CD4-positive, alpha-beta T cell treated with Interferon alpha-2 for 1 hour (primary cell): ENCODE data around the gene ADSL.

Experiments used
- DNase-seq, 2 donors: peaks; one replicate each; pipeline ENCODE4 v3.0.0-alpha.2; 2020 to 2022

Gene ADSL

DNA sequence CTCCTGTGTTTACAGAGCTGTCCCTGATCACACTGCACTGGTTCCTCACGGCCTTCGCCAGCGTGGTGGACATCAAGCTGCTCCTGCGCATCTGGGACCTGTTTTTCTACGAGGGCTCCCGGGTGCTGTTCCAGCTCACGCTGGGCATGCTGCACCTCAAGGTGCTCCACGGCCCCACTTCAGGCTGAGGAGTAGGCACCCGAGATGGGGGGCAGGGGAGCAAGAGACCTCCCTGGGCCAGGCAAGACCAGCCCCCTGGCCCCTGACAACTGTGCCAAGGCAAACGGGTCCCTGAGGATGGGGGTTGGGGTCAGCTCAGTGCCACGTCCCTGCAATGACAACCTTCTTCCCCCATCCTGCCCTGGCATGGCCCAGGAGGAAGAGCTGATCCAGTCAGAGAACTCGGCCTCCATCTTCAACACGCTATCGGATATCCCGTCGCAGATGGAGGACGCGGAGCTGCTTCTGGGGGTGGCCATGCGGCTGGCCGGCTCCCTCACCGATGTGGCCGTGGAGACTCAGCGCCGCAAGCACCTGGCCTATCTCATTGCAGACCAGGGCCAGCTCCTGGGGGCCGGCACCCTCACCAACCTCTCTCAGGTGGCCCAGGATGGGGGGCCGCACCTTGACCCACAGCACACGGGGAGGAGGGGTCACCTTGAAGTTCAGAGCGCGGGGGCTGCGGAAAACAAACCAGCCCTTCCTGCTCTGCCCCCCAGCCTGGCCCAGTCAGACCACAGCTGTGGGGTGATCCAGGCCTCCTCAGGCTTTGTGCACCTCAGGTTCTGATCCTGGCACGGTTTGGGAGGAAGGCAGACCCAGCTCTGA is 60.0 kb downstream of the ADSL start:
- DNase-seq: no peak

DNA sequence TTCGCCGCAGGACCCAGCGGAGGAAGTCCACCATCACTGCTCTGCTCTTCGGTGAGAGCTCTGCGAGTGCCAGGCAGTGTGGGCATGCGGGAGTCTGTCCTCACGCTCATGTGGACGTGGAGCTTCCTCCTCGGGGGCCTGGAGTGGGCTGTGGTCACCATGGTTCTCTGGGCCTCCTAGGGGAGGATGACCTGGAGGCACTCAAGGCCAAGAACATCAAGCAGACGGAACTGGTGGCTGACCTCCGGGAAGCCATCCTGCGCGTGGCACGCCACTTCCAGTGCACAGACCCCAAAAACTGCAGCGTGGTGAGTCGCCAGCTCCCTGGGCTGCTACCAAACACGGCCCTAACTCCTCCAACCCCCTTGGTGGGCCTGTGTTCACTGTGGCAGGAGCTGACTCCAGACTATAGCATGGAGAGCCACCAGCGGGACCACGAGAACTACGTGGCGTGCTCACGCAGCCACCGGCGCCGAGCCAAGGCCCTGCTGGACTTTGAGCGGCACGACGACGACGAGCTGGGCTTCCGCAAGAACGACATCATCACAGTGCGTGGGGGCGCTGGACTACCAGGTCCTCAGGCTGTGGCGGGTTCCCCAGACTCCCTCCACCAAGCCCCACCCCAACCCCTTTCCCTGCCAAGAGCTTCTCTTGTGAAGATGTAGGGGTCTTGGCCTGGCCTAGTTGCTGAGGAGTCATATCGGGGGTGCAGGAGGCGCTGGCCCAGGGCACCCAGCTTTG is 60.9 kb downstream of the ADSL start:
- no peak for DNase-seq

DNA sequence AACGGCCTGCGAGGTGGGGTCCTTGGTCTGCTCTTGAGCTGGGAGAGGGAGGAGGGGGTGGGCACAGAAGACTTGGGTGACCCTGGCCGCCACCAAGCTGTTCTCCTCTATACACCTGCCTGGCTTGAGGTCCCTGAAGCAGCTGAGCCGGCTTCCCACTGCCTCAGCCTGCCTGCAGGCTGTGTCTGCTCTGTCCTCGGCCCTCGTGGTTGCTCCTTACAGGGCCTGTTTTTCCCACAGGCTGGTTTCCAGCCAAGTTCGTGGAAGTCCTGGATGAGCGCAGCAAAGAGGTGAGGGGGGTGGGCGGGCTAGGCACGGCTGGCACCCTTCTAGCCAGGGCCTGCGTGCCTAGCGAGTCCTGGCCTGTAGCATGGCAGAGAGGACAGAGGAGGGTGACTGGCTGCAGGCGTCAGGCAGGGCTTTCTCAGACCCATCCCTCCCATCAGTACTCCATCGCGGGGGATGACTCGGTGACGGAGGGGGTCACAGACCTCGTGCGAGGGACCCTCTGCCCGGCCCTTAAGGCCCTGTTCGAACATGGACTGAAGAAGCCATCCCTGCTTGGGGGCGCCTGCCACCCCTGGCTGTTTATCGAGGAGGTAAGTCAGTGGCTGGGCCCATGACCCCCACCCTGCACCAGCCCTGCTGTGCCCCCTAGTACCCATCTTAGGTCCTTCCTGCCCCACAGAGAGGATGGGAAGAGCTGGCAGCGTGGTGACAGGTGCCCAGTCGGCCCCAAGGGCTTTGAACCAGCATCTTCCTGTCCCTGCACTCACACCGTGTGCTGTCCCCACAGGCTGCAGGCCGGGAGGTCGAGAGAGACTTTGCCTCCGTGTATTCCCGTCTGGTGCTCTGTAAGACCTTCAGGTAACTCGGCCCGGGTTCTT is 61.8 kb downstream of the ADSL start:
- DNase-seq: no peak

DNA sequence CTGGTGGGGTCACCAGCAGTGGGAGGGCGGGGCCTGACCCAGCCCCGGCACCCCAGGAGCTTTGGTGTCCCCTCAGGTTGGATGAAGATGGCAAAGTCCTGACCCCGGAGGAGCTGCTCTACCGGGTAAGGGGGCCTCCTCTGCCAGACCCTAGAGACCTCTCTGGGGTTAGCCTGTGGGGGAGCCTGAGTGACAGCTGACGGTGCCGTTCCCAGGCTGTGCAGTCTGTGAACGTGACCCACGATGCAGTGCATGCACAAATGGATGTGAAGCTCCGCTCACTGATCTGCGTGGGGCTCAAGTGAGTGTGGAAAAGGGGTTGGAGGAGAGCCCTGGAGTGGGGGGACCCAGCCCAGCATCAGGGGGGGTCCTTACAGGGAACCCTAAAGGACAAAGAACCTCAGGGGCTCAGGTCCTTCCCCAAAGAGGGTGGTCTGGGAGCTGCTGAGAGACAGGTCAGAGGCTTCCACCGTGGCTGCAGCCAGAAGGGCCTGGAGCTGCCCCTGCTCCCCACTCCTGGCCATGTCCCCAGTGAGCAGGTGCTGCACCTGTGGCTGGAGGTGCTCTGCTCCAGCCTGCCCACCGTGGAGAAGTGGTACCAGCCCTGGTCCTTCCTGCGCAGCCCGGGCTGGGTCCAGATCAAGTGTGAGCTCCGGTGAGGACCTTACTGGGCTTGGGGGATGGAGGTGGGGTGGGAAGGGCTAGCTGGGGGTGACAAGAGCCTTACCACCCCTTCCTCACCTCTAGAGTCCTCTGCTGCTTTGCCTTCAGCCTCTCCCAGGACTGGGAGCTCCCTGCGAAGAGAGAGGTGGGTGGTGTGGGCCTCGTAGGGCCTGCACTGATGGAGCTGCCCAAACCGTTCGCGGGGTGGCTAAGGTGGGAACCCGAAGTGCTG is 62.7 kb downstream of the ADSL start:
- DNase-seq: no peak

DNA sequence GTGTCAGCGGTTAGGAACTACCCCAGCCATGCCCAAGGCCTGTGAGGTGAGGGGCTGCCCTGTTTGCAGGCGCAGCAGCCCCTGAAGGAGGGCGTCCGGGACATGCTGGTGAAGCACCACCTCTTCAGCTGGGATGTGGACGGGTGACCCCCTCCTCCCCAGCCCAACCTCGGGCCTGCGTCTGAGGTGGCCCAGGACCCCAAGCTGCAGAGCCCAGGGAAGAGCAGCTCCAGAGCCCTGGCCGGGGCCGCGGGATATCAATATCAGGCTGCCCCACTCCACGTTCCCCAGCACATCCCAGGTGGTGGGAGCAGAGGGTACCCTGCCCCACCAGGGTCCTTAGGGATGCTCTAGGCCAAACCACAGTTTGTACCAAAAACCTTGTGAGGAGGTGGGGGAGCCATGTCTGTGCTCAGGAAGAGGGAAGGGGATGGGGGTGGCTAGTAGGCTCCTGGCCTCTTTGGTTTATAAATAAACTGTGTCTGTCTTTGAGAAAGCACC is 63.4 kb downstream of the ADSL start:
- DNase-seq: no peak

DNA sequence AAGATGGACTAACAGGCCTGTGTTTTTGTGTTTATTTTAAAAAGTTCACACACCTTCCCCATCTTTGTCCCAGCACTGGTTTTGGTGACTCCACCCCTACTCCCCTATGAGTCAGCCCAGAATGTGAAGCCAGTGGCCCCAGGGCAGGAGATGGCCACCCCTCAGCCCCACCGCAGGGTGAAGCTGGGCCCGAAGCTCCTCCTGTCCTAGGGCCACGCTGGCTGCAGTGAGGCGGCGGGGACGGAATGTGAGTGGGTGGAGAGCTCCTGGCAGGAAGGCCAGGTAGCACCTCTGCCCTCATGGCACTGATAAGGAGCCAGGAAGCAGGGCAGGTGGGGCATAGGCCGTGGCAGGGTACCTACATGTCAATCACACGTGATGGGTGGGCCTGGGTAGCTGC is 64.0 kb downstream of the ADSL start:
- no peak for DNase-seq

DNA sequence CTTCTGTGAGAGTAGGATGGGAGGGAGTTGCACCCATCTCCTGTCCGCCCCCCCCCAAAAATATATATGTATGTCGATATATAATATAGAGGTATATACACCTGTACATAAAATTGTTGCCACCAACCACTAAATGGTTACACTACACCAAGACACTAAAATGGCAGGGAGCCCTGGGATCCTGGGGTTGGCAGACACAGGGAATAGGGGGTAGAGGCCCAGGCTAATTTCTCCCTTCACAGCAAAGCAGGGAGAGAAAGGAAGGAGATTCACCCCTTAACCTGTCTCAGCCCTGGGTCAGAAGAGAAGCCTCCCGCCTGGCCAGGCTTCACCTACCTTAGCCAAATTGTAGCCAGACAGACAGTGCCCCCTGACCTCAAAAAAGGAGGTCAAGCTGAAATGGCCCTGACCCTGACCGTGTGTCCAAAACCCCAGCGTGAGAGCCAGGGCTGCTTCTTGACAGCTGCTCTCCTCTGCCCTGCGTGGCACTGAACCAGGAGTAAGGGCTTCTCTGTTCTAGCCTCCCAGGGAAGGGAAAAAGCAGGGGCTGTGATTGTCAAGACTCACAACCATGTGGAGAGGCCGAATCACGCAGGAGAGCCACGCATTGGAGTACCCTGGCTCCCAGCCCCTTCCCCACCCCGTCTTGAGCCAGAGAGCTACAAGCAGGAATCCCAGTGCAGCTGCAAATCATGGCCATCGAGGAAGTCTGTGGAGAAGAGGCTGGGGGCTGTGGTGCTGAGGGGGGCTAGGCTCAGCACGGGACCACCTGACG is 64.6 kb downstream of the ADSL start:
- no peak for DNase-seq

DNA sequence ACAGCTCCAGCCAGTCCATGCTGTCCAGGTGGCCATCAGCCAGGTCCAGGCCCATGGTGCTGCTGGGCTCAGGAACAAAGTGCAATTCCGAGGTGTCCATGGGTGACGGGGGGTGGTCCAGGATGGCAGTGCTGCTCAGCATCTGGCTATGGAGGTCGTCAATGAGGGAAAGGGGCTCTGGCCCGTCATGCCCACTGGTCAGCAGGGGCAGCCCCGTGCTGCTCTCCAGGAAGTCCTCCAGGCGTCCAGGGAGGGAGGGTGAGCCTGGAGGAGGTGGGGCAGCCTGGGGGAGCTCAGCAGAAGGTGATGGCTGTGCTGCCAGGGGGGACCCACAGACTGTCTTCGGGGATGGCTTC is 65.2 kb downstream of the ADSL start:
- DNase-seq: no peak

DNA sequence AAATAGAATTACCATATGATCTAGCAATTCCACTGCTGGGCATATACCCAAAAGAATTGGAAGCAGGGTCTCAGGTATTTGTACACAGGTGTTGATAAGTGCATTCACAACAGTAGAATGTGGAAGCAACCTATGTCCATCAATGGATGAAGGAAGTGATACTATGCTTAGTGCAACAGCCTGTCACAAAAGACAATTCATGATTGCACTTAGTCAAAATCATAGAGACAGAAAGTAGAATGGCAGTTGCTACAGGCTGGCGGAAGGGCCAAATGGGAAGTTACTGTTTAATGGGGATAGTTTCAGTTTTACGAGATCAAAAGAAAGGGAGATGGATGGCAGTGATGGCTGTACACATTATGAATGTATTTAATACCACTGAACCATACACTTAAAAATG is 66.1 kb downstream of the ADSL start:
- DNase-seq: no peak

DNA sequence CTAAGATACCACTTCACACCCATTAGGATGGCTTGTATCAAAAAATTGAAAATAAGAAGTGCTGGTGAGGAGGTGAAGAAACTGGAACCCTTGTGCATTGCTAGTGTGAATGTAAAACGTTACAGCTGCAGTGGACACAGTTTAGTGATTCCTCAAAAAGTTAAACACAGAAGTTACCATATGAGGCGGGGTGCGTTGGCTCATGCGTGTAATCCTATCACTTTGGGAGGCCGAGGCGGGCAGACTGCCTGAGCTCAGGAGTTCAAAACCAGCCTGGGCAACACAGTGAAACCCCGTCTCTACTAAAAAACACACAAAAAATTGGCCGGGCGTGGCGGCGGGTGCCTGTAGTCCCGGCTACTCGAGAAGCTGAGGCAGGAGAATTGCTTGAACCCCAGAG is 67.6 kb downstream of the ADSL start:
- DNase-seq: no peak

DNA sequence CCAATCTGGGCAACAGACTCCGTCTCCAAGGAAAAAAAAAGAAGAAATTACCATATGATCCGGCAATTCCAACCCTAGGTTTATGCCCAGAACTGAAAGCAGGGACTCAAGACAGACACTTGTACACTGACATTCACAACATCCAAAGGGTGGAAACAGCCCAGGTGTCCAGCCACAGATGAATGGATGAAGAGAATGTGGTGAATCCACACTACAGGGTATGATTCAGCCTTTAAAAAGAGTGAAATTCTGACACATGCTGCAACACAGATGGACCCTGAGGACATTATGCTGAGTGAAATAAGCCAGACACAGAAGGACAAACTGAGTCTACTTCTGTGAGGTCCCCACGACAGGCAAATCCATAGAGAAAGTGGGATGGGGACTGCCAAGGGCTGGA is 68.0 kb downstream of the ADSL start:
- DNase-seq: no peak

DNA sequence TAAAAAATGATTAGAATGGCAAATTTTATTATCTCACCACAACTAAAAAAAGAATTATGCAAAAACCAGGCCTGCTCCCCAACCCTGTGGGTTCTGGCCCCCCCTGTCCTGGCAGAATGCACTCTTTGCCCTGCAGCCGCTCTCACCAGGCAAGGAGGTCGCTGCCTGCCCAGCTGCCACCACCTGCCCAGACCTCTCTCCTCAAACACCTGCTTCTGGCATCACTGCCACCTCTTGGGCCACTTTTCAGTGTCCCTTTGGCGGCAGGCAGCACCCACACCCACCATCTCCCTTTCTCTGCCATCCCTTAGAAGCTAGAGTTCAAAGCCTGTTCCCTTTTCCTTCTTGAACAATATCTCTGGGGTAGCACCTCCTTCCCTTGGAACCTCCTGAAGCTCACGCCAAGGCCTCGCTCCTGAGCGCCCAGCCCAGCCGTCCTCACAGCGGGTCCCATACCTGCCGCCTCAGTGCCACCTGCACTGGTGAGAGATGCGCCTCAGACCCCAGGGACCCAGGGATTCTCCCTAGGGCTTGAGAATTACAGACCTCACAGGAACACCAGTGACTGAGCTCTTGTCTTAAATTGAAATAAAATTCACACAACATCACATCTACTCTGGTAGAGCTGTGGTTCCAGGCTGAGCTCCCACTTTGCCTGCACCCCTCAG is 68.7 kb downstream of the ADSL start:
- DNase-seq: no peak

DNA sequence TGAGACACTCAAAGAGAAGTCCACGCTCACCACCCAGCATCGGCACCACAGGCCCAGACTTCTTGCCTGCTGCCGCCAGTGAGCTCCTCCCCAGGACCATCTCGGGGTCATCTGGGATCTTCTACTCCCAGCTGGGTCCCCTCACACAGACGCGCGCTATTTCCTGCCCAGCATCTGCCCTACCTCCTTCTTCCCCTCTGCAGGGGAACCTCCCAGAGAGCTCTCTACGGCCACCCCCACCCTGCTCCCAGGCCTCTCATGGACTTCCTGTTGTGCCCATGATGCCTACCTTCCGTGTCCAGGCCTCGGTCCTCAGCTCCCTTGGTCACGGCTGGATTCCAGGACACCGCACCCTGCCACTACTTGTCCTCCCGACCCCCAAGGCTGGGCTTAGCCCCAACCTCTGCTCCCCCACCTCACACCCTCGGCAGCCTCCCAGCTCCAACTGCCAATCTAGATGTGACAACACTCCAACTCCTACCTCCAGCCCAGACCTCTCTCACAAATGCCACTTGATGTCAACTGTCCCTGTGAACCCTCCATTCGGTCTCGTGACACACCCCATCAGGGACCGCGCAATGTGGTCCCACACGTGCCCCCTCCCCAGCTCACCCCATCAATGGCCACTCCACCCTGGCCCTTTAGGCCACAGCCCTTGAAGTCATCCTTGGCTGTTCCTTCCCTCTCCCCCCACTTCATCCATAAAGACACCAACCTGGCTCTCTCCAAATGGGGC is 69.4 kb downstream of the ADSL start:
- DNase-seq: peak in 1 of 2 donors; percentile 18

DNA sequence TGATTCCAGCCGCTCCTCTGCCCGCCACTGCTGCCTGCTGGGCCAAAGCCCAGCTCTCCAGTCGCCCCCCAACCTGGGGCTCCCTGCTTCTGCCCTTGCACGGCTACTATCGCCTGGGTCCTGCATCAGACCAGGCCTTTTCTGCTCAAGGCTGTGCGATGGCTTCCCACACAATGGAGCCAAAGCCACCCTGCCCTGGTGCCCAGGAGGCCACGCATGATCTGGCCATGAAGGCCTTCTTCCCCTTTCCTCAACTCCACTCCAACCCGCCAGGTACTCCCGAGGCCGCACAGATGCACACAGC is 69.9 kb downstream of the ADSL start:
- DNase-seq: no peak

DNA sequence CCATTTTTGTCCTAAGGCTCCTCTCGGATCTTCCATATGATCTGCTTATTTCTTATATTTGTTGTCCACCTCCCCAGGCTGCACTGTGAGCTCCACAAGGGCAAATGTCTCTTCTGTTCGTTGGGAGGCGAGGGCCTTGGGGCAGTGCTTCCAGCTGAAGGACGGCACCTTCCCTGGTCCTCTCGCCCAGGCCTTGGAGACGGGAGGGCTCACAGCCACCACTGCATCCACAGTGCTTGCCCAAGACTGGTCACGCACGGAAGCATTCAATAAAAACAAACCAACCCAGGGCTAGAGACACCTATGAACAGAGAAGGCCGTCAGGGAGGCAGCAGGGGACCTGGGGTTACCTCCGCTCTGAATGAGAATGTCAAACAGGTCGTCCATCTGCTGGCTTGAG is 70.3 kb downstream of the ADSL start:
- DNase-seq: no peak

DNA sequence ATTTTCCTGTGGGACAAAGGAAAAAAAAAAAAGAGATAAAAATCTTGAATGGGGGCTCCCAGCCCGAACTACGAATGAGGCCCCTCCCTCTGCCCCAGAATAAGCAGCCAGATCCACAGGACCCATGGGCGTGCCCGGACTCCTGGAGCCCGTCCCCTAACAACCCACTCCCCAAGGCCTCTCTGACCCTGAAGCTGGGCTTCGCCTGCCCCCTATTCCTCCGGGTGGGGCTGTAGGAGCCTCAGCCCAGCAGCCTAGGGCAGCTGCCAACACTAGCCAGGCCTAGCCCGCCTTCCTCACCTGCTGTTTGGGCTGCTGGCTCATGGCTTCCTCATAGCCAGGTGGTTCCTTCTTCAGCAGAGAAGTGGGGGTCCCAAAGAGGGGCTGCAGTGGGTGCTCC is 70.7 kb downstream of the ADSL start:
- DNase-seq: no peak

DNA sequence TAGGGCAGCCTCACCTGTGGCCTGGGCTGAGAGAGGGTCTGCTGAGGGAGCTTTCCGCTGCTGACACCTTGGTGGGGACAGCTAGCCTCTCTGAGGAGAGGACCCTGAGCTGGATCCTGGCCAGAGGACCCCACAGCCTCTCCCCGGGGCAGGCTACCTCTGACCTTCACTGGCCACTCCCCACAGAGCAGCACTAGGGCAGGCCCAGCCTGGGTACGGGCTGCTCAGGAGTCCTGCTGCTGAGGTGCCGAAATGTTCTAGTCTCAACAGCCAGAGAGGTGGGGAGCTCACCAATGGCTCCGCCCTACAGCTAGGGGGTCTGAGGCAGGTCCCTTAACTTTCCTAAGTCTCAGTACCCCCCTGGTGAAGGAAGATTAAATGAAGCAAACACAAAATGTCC is 71.6 kb downstream of the ADSL start:
- DNase-seq: no peak

DNA sequence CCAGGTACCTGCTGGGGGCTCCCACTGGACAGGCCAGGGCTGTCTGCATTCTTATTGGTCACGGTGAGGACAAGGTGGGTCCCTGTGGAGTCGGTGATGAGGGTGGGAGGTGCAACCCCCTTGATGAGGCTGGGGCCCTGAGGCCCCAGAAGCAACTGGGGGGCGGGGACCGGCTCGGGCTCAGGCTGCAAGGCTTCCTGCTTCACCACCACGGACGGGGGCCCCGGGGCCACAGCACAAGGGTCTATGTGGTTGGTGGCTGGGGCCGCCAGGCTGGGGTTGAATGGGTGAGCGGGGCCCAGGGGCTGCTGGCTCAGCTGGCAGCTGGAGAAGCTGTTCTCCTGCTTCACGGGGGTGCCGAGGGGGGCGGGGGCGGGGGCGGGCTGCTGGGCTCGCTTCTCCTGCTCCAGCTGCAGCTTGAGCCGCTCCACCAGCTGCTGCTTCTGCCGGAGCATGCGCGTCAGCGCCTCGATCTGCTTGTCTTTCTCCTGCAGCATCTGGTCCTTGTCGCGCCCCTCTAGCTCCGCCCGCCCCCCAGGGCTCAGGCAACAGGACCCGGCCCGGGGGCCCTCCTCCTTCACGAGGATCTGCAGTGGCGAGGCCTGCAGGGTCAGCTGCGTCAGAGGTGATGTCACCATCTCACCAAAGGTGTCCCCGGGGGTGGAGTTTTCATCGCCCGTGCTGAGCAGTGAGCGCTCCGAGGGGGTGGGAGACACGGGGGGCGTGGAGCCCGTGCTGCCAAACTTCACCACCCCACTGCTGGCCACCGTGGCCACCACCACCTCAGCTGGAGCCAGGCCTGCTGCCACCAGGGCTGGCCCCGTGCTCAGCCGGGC is 72.3 kb downstream of the ADSL start:
- DNase-seq: peak in 1 of 2 donors; percentile 20

DNA sequence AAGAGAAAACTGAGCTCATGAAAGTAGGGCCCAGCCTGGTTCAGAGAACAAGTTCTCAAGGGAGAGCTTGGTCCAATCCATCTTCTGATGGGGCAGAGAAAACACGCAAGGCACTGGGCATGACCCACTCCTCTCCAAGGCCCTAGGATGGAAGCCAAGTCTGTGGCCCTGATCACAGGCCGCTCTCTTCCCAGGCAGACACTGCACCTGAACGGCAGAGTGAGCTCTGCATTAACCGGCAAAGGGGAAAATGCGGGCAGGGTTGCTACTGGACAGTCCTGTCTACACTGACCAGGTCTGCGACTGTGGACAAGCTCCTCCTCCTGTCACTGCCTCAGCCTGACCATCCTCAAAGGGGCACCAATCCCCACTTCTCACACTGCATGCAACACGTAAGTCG is 73.4 kb downstream of the ADSL start:
- no peak for DNase-seq
